Right atrium auricular region (tissue), 2 donors: Measurements from ENCODE around the gene PRSS53. TPM values are rescaled to one million over a fixed set of nuclear protein-coding genes. Genes with fewer than 3 reads are reported as not detected.
A peak's percentile ranks its signal among the peaks of the same experiment; 100 is the strongest.

Experiments
- DNase-seq: peaks from one replicate; pipeline ENCODE4 v3.0.0-alpha.2; 2019; ENCODE audit warnings: low spot score
- H3K27ac ChIP-seq, 2 donors: fragments of 200-600 bp; sonication (generic); 1 replicate in 1 of 2; 2 replicates in 1 of 2; pipeline ENCODE4 v1.5.1; 2016 to 2019
- H3K27me3 ChIP-seq, 2 donors: fragments of 200-600 bp; sonication (generic); one replicate each; pipeline versions ENCODE4 v1.5.1 to v1.6.0; 2017 to 2019
- H3K36me3 ChIP-seq: fragments of 200-600 bp; sonication (generic); one replicate; pipeline ENCODE4 v1.5.1; 2016
- H3K4me1 ChIP-seq, 2 donors: fragments of 200-600 bp; sonication (generic); one replicate each; pipeline versions ENCODE4 v1.5.1 to v1.6.0; 2017 to 2019
- H3K4me3 ChIP-seq, 2 donors: fragments of 200-600 bp; sonication (generic); 1 replicate in 1 of 2; 2 replicates in 1 of 2; pipeline ENCODE4 v1.5.1; 2017 to 2019; ENCODE audit warnings: mild to moderate bottlenecking in 1 of 2, moderate library complexity in 1 of 2
- H3K9me3 ChIP-seq, 2 donors: fragments of 200-600 bp; sonication (generic); one replicate each; pipeline ENCODE4 v1.5.1; 2019
- CTCF ChIP-seq, 2 donors: fragments of 200-600 bp; sonication (generic); IDR thresholded peaks; one replicate each; pipeline ENCODE4 v1.5.1; 2019; ENCODE audit warnings: antibody characterized with exemption in 2 of 2
- total RNA-seq, 2 donors: library from RNA; depleted of rRNA; stranded (reverse); fragments of >200 nt; gene quantifications; one replicate each; pipeline ENCODE4 v1.1.0, GENCODE V29; 2016

PRSS53 gene
- total RNA-seq, 2 donors from 2014 or later, result 0.15 to 0.43 TPM

GRCh38 chr16:31073970-31074813 lies 14.6 kb downstream of the PRSS53 start, which contains the start of the genes ZNF646 and ZNF668:
ZNF646 (plus strand) TSS chr16:31074422; CDS start chr16:31076325, 1,903 bp downstream.
ZNF668 (minus strand) TSS chr16:31074240; CDS start chr16:31064459, 9,781 bp downstream.
- H3K36me3 ChIP-seq, result peaks cover 29% of the 10 kb centered on the region
- H3K27ac ChIP-seq, result peak within 1 kb of the TSS; percentile 92 to 94
- H3K4me1 ChIP-seq, result peaks cover 0 to 27% of the 10 kb centered on the region in 2 donors
- peak within 1 kb of the TSS; percentile 96 to 98 for H3K4me3 ChIP-seq
- no peaks in the 10 kb centered on the region for H3K9me3 ChIP-seq
- no peaks in the 10 kb centered on the region for H3K27me3 ChIP-seq
- DNase-seq, result peak; percentile 98
- TF ChIP-seq CTCF (IDR thresholded peaks at IDR 0.05), result no peak

- Histone ChIP-seq H3K4me1 (peaks cover 0 to 27% of the 10 kb centered on the region in 2 donors), H3K9me3 (no peaks in the 10 kb centered on the region), H3K36me3 (peaks cover 20% of the 10 kb centered on the region), H3K27ac (peak overlapping the region; percentile 92 to 94), H3K4me3 (peak overlapping the region; percentile 96 to 98), H3K27me3 (no peaks in the 10 kb centered on the region)
- DNase-seq, result peak; percentile 89
- TF ChIP-seq CTCF (IDR thresholded peaks at IDR 0.05), result no peak
Observed at GRCh38 chr16:31073142-31073969, 15.4 kb downstream of the PRSS53 start.

- Histone ChIP-seq H3K27ac (peak overlapping the region; percentile 92 to 94), H3K4me3 (peak overlapping the region; percentile 96 to 98), H3K36me3 (peaks cover 13% of the 10 kb centered on the region), H3K4me1 (peaks cover 0 to 27% of the 10 kb centered on the region in 2 donors), H3K27me3 (no peaks in the 10 kb centered on the region), H3K9me3 (no peaks in the 10 kb centered on the region)
- no peak for DNase-seq
- no peak for TF ChIP-seq CTCF (IDR thresholded peaks at IDR 0.05)
Observed at GRCh38 chr16:31072540-31073141, 16.1 kb downstream of the PRSS53 start.

- no peak for DNase-seq
- no peak overlapping the region for H3K4me3 ChIP-seq
- no peaks in the 10 kb centered on the region for H3K9me3 ChIP-seq
- H3K27ac ChIP-seq, result peak overlapping the region in 1 of 2 donors; percentile 92
- no peaks in the 10 kb centered on the region for H3K27me3 ChIP-seq
- no peak for TF ChIP-seq CTCF (IDR thresholded peaks at IDR 0.05)
- peaks cover 0 to 27% of the 10 kb centered on the region in 2 donors for H3K4me1 ChIP-seq
- H3K36me3 ChIP-seq, result peaks cover 5% of the 10 kb centered on the region
Observed at GRCh38 chr16:31071861-31072260, 16.9 kb downstream of the PRSS53 start.

- Histone ChIP-seq H3K4me1 (peaks cover 0 to 24% of the 10 kb centered on the region in 2 donors), H3K27ac (no peak overlapping the region), H3K9me3 (no peaks in the 10 kb centered on the region), H3K27me3 (no peaks in the 10 kb centered on the region), H3K4me3 (no peak overlapping the region), H3K36me3 (peaks cover 4% of the 10 kb centered on the region)
- TF ChIP-seq CTCF (IDR thresholded peaks at IDR 0.05), result no peak
- no peak for DNase-seq
Observed at GRCh38 chr16:31067342-31067741, 21.4 kb downstream of the PRSS53 start.
